ENCODE measurements around the gene NOSTRIN.
"Not testable (repeated sequence)": the region's sequence is repeated elsewhere in the genome, so short reads cannot be mapped to it uniquely, and the experiment has no call there.

Gene NOSTRIN

GRCh38 chr2:168789776-168790175 is 12.7 kb upstream of the NOSTRIN start:
- no peak for TF ChIP-seq CTCF (IDR thresholded peaks at IDR 0.05; ENCODE audit: low read length, missing control alignments)
- DNase-seq (ENCODE audit: low read depth), result no peak
- H3K4me3 ChIP-seq (replicated peaks; ENCODE audit: low read depth, low read length), result no peak overlapping the region

GRCh38 chr2:168790226-168790902 is 12.1 kb upstream of the NOSTRIN start:
- H3K4me3 ChIP-seq (replicated peaks; ENCODE audit: low read depth, low read length), result no peak overlapping the region
- no peak for DNase-seq (ENCODE audit: low read depth)
- no peak for TF ChIP-seq CTCF (IDR thresholded peaks at IDR 0.05; ENCODE audit: low read length, missing control alignments)

DNA sequence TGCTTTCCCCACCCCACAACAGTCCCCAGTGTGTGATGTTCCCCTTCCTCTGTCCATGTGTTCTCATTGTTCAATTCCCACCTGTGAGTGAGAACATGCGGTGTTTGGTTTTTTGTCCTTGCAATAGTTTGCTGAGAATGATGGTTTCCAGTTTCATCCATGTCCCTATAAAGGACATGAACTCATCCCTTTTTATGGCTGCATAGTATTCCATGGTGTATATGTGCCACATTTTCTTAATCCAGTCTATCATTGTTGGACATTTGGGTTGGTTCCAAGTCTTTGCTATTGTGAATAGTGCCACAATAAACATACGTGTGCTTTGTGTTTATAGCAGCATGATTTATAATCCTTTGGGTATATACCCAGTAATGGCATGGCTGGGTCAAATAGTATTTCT is 11.3 kb upstream of the NOSTRIN start:
- H3K4me3 ChIP-seq (replicated peaks; ENCODE audit: low read depth, low read length); DNase-seq (ENCODE audit: low read depth): not testable (repeated sequence)

DNA sequence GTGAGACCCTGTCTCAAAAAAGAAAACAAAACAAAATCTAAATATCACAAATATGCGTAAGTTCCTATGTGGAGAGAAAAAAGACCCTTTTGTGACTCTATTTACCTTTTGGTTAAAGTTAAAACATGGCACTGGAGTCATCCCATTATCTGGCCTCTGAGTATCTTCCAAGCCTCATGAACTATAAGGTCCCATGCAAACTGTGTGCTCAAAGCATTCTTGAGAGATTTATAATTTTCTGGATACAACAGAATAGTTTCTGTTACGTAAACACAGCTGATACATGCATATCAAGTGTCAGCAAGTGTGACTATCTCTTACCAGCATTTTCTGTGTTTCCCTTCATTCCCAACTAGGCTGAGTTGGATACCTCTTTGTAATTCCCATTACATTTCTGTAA is 8.8 kb upstream of the NOSTRIN start:
- no peak for DNase-seq (ENCODE audit: low read depth)

DNA sequence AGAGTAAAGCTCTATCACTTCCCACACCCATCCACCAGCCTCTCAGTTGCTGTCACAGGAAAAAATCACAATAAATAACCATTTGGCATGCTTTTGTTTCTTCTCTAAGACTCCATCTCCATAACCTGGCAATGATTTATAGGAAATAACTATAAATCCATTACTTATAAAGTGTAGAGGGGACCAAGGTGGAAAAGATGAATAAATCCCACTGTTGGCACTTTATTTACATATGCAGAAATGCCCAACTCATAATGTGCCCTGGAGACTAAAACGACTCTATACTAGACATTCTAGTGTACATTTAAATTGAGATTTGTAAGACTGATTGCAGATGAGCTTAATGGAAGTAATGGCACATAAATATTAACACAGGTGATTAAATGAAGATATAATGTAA is 7.5 kb upstream of the NOSTRIN start:
- H3K4me3 ChIP-seq (replicated peaks; ENCODE audit: low read depth, low read length), result no peak overlapping the region
- TF ChIP-seq CTCF (IDR thresholded peaks at IDR 0.05; ENCODE audit: low read length, missing control alignments), result no peak
- DNase-seq (ENCODE audit: low read depth), result no peak

More for the DNA sequence above, 8.8 kb upstream of the NOSTRIN start:
- TF ChIP-seq CTCF (IDR thresholded peaks at IDR 0.05; ENCODE audit: low read length, missing control alignments), result no peak
- H3K4me3 ChIP-seq (replicated peaks; ENCODE audit: low read depth, low read length), result no peak overlapping the region

DNA sequence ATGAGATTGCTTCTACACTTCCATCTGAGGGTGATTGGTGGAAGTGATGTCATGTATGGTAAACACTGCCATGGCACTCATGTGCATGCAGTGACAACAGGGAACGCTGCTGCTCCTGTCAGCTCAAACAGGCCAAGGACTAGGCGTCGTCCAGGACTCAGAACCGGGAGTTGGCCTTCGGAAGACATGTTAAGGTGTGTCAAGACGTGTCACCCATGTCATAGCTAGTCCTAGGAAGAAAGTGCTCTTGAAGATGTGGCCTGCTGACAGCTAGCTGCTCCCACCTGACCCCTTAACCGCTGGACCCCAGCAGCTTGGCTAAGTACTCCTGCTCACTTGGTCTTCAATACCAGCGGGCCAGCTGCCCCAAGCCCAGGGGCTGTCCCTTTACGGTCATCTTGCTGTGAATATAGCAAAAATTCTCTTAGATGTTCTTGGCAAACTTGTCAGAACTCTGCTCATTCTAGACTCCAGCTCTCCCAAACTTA is 6.3 kb upstream of the NOSTRIN start:
- no peak for TF ChIP-seq CTCF (IDR thresholded peaks at IDR 0.05; ENCODE audit: low read length, missing control alignments)
- H3K4me3 ChIP-seq (replicated peaks; ENCODE audit: low read depth, low read length), result no peak overlapping the region
- no peak for DNase-seq (ENCODE audit: low read depth)

- TF ChIP-seq CTCF (IDR thresholded peaks at IDR 0.05; ENCODE audit: low read length, missing control alignments), result no peak
- peak; percentile 47 for DNase-seq (ENCODE audit: low read depth)
- no peak overlapping the region for H3K4me3 ChIP-seq (replicated peaks; ENCODE audit: low read depth, low read length)
Observed at GRCh38 chr2:168796583-168797285, 5.7 kb upstream of the NOSTRIN start.

Measured in fibroblast of pulmonary artery (primary cell).